ENCODE results near the gene CDH22.

DNA sequence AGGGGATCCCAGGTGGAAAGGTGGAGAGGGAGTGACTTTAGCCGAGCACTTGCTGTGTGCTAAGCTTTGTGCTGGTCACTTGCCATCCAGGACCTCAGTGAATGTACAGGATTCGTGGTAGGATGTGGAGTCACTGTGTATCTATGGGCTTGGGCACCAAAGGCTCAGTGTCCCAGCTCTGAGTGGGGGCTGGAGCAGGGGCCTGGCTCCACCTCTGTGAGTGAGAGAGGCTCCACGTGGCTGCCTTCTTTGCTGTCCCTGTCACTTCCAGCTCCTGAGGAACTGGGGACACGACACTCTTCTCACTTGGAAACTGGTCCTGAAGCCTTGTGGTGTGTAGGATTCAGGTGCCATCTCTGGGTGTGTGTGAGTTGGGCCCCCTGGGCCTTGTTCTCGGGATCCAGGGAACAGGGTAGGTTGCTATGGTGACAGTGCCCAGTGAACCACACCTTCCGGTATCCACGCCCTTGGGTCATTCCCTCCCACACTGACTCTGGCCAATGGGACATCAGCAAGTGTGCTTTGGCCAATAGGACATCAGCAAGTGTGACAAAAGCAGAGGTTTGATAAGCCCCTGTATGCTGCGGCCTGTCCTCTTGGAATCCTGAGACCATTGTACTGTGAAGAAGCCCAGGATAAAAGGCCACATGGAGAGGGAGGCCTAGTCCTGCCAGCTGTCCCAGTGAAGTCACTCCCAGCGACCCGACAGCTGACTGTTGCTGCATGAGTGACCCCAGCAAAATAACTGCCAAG lies 87.7 kb downstream of the CDH22 start:
- TF ChIP-seq, protein P1, sequence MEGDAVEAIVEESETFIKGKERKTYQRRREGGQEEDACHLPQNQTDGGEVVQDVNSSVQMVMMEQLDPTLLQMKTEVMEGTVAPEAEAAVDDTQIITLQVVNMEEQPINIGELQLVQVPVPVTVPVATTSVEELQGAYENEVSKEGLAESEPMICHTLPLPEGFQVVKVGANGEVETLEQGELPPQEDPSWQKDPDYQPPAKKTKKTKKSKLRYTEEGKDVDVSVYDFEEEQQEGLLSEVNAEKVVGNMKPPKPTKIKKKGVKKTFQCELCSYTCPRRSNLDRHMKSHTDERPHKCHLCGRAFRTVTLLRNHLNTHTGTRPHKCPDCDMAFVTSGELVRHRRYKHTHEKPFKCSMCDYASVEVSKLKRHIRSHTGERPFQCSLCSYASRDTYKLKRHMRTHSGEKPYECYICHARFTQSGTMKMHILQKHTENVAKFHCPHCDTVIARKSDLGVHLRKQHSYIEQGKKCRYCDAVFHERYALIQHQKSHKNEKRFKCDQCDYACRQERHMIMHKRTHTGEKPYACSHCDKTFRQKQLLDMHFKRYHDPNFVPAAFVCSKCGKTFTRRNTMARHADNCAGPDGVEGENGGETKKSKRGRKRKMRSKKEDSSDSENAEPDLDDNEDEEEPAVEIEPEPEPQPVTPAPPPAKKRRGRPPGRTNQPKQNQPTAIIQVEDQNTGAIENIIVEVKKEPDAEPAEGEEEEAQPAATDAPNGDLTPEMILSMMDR (conservative IDR thresholded peaks at IDR 0.05; ENCODE audit: low read depth, low read length), result no peak
- TF ChIP-seq EZH2 (IDR thresholded peaks at IDR 0.05; ENCODE audit: borderline replicate concordance, low read depth, low read length, poor library complexity, severe bottlenecking), result no peak

Data from A673 (cell line).